ENCODE data around the gene KRT6C. TPM values are rescaled to one million over a fixed set of nuclear protein-coding genes. Genes with fewer than 3 reads are reported as not detected.

The KRT6C gene
- total and polyA plus RNA-seq, 9 donors = 0.17 TPM; not detected in 8

GRCh38 chr12:52499806-52500560 is 26.4 kb upstream of the KRT6C start:
- H3K36me3 ChIP-seq = no peaks in the 10 kb centered on the region
- H3K4me3 ChIP-seq = no peak overlapping the region
- no peaks in the 10 kb centered on the region for H3K9me3 ChIP-seq
- no peaks in the 10 kb centered on the region for H3K4me1 ChIP-seq (ENCODE audit: insufficient read depth)
- TF ChIP-seq EP300 (IDR thresholded peaks at IDR 0.05) (no peak), CTCF (IDR thresholded peaks at IDR 0.05) (no peak), POLR2A (IDR thresholded peaks at IDR 0.05) (no peak)
- intact Hi-C loops (cut with DNase I) = no loop called here
- H3K27ac ChIP-seq = no peak overlapping the region
- no peaks in the 10 kb centered on the region for H3K27me3 ChIP-seq
- 65 to 72% (median 67%) methylated on average over 5 of the region's 5 CpGs for WGBS, 3 donors
- no peak for DNase-seq

- no peak for TF ChIP-seq EP300 (IDR thresholded peaks at IDR 0.05)
- Histone ChIP-seq H3K36me3 (no peaks in the 10 kb centered on the region), H3K27me3 (no peaks in the 10 kb centered on the region), H3K4me3 (no peak overlapping the region), H3K9me3 (no peaks in the 10 kb centered on the region), H3K27ac (no peak overlapping the region), H3K4me1 (ENCODE audit: insufficient read depth) (no peaks in the 10 kb centered on the region)
- intact Hi-C loops (cut with DNase I) = no loop called here
- DNase-seq = no peak
- 38 to 68% (median 65%) methylated on average over 1 of the region's 1 CpG for WGBS, 3 donors
These were observed 25.3 kb upstream of the KRT6C start for GRCh38 chr12:52498946-52499345.

- Histone ChIP-seq H3K4me1 (ENCODE audit: insufficient read depth) (no peaks in the 10 kb centered on the region), H3K27me3 (no peaks in the 10 kb centered on the region), H3K9me3 (no peaks in the 10 kb centered on the region), H3K36me3 (no peaks in the 10 kb centered on the region), H3K27ac (no peak overlapping the region), H3K4me3 (no peak overlapping the region)
- TF ChIP-seq EP300 (IDR thresholded peaks at IDR 0.05) = no peak
- TF ChIP-seq POLR2A (IDR thresholded peaks at IDR 0.05) = no peak
- no peak for DNase-seq
- intact Hi-C loops (cut with DNase I) = no loop called here
- 85 to 93% (median 88%) methylated on average over 7 of the region's 7 CpGs for WGBS, 3 donors
These were observed 24.4 kb upstream of the KRT6C start for GRCh38 chr12:52497975-52498374.

GRCh38 chr12:52496590-52497071 is 23.0 kb upstream of the KRT6C start:
- 23 to 32% (median 29%) methylated on average over 4 of the region's 4 CpGs for WGBS, 3 donors
- intact Hi-C loops (cut with DNase I) = no loop called here
- Histone ChIP-seq H3K27me3 (no peaks in the 10 kb centered on the region), H3K36me3 (no peaks in the 10 kb centered on the region), H3K4me1 (ENCODE audit: insufficient read depth) (no peaks in the 10 kb centered on the region), H3K4me3 (no peak overlapping the region), H3K27ac (no peak overlapping the region), H3K9me3 (no peaks in the 10 kb centered on the region)
- DNase-seq = no peak
- TF ChIP-seq EP300 (IDR thresholded peaks at IDR 0.05) = no peak
- no peak for TF ChIP-seq POLR2A (IDR thresholded peaks at IDR 0.05)
- TF ChIP-seq CTCF (IDR thresholded peaks at IDR 0.05) = no peak

- Histone ChIP-seq H3K27ac (no peak overlapping the region), H3K36me3 (no peaks in the 10 kb centered on the region), H3K27me3 (no peaks in the 10 kb centered on the region), H3K4me1 (ENCODE audit: insufficient read depth) (no peaks in the 10 kb centered on the region), H3K9me3 (no peaks in the 10 kb centered on the region), H3K4me3 (no peak overlapping the region)
- DNase-seq = no peak
- intact Hi-C loops (cut with DNase I) = no loop called here
- WGBS, 3 donors = 46 to 69% (median 58%) methylated on average over 2 of the region's 2 CpGs
- TF ChIP-seq POLR2A (IDR thresholded peaks at IDR 0.05) = no peak
- TF ChIP-seq CTCF (IDR thresholded peaks at IDR 0.05) = no peak
- TF ChIP-seq EP300 (IDR thresholded peaks at IDR 0.05) = no peak
These were observed 22.4 kb upstream of the KRT6C start for GRCh38 chr12:52496054-52496453.
